Heart right ventricle (tissue), 16 donors: Measurements from ENCODE around the gene ZNF91. TPM values are rescaled to one million over a fixed set of nuclear protein-coding genes. Genes with fewer than 3 reads are reported as not detected.
A peak's percentile ranks its signal among the peaks of the same experiment; 100 is the strongest.
"Not testable (repeated sequence)": the region's sequence is repeated elsewhere in the genome, so short reads cannot be mapped to it uniquely, and the experiment has no call there.

Source experiments
- ATAC-seq, 8 donors: fragments of 200-7000 bp; cut with Tn5 transposase; one replicate each; pipeline ENCODE4 v1.9.1; 2020; ENCODE audit warnings: mild to moderate bottlenecking in 8 of 8, moderate library complexity in 8 of 8, moderate number of reproducible peaks in 1 of 8
- DNase-seq, 2 donors: peaks; one replicate each; pipeline ENCODE4 v3.0.0-alpha.2; 2020
- H3K27ac ChIP-seq, 10 donors: fragments of 200-600 bp; sonication (generic) in 2 of 10; one replicate each; pipeline versions ENCODE4 v1.5.0 to v1.8.0; 2020 to 2022; ENCODE audit warnings: mild to moderate bottlenecking in 3 of 10
- H3K27me3 ChIP-seq, 7 donors: fragments of 200-600 bp; one replicate each; pipeline ENCODE4 v1.8.0; 2021 to 2022; ENCODE audit warnings: mild to moderate bottlenecking in 2 of 7
- H3K36me3 ChIP-seq, 9 donors: fragments of 200-600 bp; sonication (generic) in 1 of 9; one replicate each; pipeline versions ENCODE4 v1.5.0 to v1.8.0; 2020 to 2022; ENCODE audit warnings: mild to moderate bottlenecking in 2 of 9
- H3K4me1 ChIP-seq, 9 donors: fragments of 200-600 bp; sonication (generic) in 1 of 9; one replicate each; pipeline versions ENCODE4 v1.5.0 to v1.8.0; 2020 to 2022; ENCODE audit warnings: mild to moderate bottlenecking in 4 of 9
- H3K4me3 ChIP-seq, 10 donors: fragments of 200-600 bp; sonication (generic) in 2 of 10; one replicate each; pipeline versions ENCODE4 v1.5.0 to v1.8.0; 2020 to 2022; ENCODE audit warnings: mild to moderate bottlenecking in 7 of 10, moderate library complexity in 2 of 10
- H3K9me3 ChIP-seq, 11 donors: fragments of 200-600 bp in 10 of 11; sonication (generic) in 2 of 11; one replicate each; pipeline versions ENCODE4 v1.5.0 to v1.8.0; 2013 to 2022; ENCODE audit warnings: mild to moderate bottlenecking in 2 of 11, control low read depth in 1 of 11, moderate library complexity in 1 of 11
- whole genome bisulfite sequencing, 2 donors: extraction: QIAGEN DNeasy Blood & Tissue Kit; methylation state at CpG; one replicate each; pipeline ENCODE4 v1.1.7; 2013; ENCODE audit warnings: inconsistent platforms in 1 of 2; 5-methylcytosine and 5-hydroxymethylcytosine counted together
- intact Hi-C, 10 donors: fragments of 100-400 bp; cut with DNase I; formaldehyde crosslinking; loops; one replicate each; pipeline versions ENCODE4 v1.11.1 to v1.14.2; 2022
- polyA plus RNA-seq, 2 donors: library from polyadenylated mRNA; stranded (reverse); fragments of 200-250 nt; gene quantifications; one replicate each; pipeline ENCODE4 v1.2.3, GENCODE V29; 2013
- total RNA-seq, 10 donors: library from RNA; stranded (reverse); fragmentation: NEBNext Ultra II Directional in 3 of 10; extraction: Animal tissue kit (Norgen Biotek cat#: 25700) in 3 of 10; gene quantifications; one replicate each; pipeline versions ENCODE4 v1.2.1 to v1.2.4, GENCODE V29; 2021 to 2023
- TF ChIP-seq, protein P1 (sequence below), 9 donors: fragments of 200-600 bp; sonication (generic) in 2 of 9; IDR thresholded peaks; one replicate each; pipeline versions ENCODE4 v1.5.0 to v1.8.0; 2021 to 2022; ENCODE audit warnings: antibody characterized with exemption in 9 of 9, mild to moderate bottlenecking in 5 of 9, moderate library complexity in 1 of 9
- donor health status: Arrhythmogenic right ventricular cardiomyopathy.
- donor health status: ischemic (EF 13 %, LVEDD 7.1; RV severe dilation, severe dysfunction).
- donor health status: healthy with polysubstance abuse.
- donor health status: DM: no; HTN: yes; CAD: no.
- donor health status: DM: no; HTN: no; CAD: no.
- donor health status: ischemic (EF 25% LVEDD 6.9; RV normal size, moderate dysfunction).
- donor health status: ischemic (EF 25% LVEDD 5.7; RV mildly dilated, moderate dysfunction).
- donor health status: healthy.
- donor health status: DM: yes; HTN: yes; CAD: no.
- donor health status: Ischemic cardiomyopathy.
- donor health status: ischemic (EF 35%, LVEDD 5.7; RV mildly dilated, moderate dysfunction).
- donor health status: nonischemic (EF 11% LVEDD 7.7; RV severe dilation, severe dysfunction).
- donor health status: DM: yes; HTN: yes; CAD: no.
- donor health status: PGD.
- donor health status: ischemic (EF 29% LVEDD 5.4; RV normal size, mild dysfunction).
- donor health status: nonischemic (EF 23%, LVEDD 6.1; RV moderate dilation, normal function).

The ZNF91 gene
- total and polyA plus RNA-seq, 12 donors: 5.1 to 326 (median 129) TPM

DNA sequence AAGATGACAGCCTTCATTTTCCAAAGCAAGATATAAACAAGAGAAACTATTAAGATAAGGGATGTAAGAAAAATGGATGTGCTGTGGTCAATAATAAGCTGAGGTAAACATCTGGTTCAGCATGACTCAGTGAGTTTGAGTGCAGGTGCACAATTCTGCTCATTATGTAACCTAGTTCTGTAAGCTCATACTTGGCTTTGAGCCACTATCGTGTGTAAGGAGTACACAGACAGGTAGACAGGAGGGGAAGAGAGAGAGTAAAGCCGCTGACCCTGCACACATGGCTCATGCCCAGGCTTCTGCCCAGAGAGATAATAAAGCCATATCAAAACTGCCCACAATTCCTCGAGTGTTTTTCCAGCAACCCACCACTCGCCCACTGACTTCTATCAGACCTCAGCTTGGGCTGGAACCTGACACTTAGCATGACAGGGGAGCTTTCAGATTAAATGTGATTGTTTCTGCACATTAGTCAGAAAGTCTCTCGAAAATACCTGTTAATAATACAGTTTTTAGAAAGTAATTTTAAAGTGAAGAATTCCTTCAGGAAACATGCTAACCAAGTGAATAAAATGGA is 51.7 kb downstream of the ZNF91 start:
- H3K27me3 ChIP-seq: no peaks in the 10 kb centered on the region
- peaks cover 0 to 76% (median 11%) of the 10 kb centered on the region in 9 donors for H3K36me3 ChIP-seq
- TF ChIP-seq, protein P1, sequence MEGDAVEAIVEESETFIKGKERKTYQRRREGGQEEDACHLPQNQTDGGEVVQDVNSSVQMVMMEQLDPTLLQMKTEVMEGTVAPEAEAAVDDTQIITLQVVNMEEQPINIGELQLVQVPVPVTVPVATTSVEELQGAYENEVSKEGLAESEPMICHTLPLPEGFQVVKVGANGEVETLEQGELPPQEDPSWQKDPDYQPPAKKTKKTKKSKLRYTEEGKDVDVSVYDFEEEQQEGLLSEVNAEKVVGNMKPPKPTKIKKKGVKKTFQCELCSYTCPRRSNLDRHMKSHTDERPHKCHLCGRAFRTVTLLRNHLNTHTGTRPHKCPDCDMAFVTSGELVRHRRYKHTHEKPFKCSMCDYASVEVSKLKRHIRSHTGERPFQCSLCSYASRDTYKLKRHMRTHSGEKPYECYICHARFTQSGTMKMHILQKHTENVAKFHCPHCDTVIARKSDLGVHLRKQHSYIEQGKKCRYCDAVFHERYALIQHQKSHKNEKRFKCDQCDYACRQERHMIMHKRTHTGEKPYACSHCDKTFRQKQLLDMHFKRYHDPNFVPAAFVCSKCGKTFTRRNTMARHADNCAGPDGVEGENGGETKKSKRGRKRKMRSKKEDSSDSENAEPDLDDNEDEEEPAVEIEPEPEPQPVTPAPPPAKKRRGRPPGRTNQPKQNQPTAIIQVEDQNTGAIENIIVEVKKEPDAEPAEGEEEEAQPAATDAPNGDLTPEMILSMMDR (IDR thresholded peaks at IDR 0.05): no peak
- intact Hi-C loops: no loop called here
- whole genome bisulfite sequencing, 2 donors: 67 to 73% methylated on average over 5 of the region's 5 CpGs
- H3K9me3 ChIP-seq: peaks cover 0 to 100% (median 37%) of the 10 kb centered on the region in 11 donors
- peak overlapping the region in 1 of 10 donors; percentile 32 for H3K27ac ChIP-seq
- DNase-seq (no peak), ATAC-seq (peak in 2 of 8 donors; percentile 27 to 30)
- H3K4me1 ChIP-seq: peaks cover 0 to 7% (median 0%) of the 10 kb centered on the region in 9 donors
- H3K4me3 ChIP-seq: no peak overlapping the region

DNA sequence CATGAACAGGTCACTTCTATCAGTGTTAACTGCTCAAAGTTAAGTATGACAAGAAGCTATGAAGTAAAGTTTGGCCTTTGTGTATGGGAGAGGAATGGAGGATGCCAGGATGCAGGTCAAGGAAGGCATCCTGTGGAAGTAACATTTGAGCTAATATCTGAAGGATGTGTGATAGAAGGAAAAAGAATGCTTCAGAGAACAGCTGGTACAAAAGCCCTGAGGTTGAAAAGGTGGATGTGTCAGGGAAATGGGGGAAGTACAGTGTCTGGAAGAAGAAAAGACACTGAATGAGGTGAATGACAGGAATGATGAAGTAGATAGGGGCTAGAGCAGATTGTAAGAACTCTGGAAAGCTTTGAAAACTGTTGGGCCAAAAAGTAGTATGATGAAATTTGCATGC is 67.1 kb downstream of the ZNF91 start:
- Histone ChIP-seq H3K36me3 (peaks cover 0 to 51% (median 0%) of the 10 kb centered on the region in 9 donors), H3K27ac (no peak overlapping the region), H3K4me3 (no peak overlapping the region), H3K4me1 (no peaks in the 10 kb centered on the region), H3K9me3 (peaks cover 0 to 84% (median 0%) of the 10 kb centered on the region in 11 donors), H3K27me3 (no peaks in the 10 kb centered on the region)
- TF ChIP-seq, protein P1 (IDR thresholded peaks at IDR 0.05): no peak
- intact Hi-C loops: no loop called here
- DNase-seq (no peak), ATAC-seq (no peak)

DNA sequence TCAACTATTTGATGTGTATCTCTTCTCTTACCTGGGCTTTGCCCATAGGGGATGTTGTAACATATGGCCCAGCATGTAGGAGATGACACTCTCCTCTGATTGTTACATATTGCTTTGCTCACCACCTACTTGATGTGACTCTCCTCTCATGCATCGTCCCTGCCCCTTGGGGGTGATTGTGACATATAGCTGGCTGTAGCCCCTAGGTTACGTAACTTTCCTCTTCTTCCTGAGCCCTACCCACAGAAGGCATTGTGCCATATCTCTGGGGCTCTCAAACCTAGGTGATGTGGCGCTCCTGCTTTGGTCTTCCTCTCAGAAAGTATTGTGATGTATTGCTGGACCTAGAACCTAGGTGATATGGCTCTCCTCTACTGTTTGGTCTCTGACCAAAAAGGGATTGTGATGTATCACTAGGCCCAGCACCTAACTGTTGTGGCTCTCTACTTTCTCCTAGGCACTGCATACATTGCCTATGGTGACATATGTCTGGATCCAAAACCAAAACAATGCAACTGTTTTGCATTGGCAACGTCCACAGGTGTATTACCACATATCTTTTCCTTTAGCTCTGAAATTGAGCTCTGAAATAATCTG is 73.2 kb downstream of the ZNF91 start:
- H3K4me1 ChIP-seq: no peaks in the 10 kb centered on the region
- H3K4me3 ChIP-seq: no peak overlapping the region
- H3K27me3 ChIP-seq: no peaks in the 10 kb centered on the region
- ATAC-seq (peak in 1 of 8 donors; percentile 24), DNase-seq (no peak)
- 79 to 87% methylated on average over 4 of the region's 4 CpGs for WGBS, 2 donors
- peaks cover 0 to 52% (median 0%) of the 10 kb centered on the region in 11 donors for H3K9me3 ChIP-seq
- TF ChIP-seq, protein P1 (IDR thresholded peaks at IDR 0.05): no peak
- intact Hi-C loops: loop anchor here in 5 of 10 donors (1.0 to 5.0 kb wide), 4 partner anchors 143 to 147 kb away; no protein-coding TSS in a partner anchor
- peaks cover 0 to 12% (median 0%) of the 10 kb centered on the region in 9 donors for H3K36me3 ChIP-seq
- H3K27ac ChIP-seq: no peak overlapping the region

DNA sequence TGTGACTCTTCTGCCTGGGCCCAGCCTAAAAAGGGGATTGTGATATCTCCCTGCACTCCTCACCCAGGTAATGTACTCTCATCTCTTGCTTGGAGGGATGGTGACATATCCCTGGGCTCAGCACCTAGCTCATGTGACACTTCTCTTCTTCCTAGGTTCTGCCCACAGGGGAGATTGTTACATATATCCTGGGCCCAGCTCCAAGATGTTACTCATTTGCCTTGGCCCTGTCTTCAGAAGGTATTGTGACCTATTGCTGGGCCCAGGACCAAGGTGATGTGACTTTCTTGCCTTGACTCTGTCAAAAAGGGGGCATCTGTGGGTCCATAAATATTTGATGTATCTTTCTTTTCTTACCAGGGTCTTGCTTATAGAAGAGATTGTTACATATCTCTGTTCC is 73.9 kb downstream of the ZNF91 start:
- peaks cover 0 to 54% (median 0%) of the 10 kb centered on the region in 11 donors for H3K9me3 ChIP-seq
- H3K4me3 ChIP-seq, DNase-seq, H3K27me3 ChIP-seq, H3K27ac ChIP-seq, H3K4me1 ChIP-seq: not testable (repeated sequence)
- peaks cover 0 to 12% (median 0%) of the 10 kb centered on the region in 9 donors for H3K36me3 ChIP-seq
- ATAC-seq: peak in 1 of 8 donors; percentile 35
- intact Hi-C loops: loop anchor here in 1 of 10 donors (5.0 kb wide), 1 partner anchor 146 kb away; no protein-coding TSS in a partner anchor

DNA sequence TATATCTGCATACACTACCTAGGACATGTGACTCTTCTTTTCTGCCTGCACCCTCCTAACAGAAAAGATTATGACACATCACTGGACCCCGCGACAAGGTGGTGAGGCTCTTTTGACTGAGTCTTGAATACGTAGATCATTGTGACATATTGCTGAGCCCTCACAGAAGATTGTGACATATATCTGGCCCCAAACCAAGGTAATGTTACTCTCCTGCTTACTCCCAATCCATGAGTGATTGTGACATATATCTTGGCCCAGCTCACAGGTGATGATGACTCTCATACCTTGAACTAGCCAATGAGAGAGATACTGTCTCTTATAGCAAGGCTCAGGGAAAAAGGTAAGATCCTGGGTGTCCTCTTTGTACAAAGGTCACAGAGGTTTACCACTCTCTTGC is 75.7 kb downstream of the ZNF91 start:
- H3K27ac ChIP-seq, ATAC-seq, H3K27me3 ChIP-seq, DNase-seq, intact Hi-C loops, H3K36me3 ChIP-seq, H3K4me3 ChIP-seq, H3K4me1 ChIP-seq: not testable (repeated sequence)
- WGBS, 2 donors: 93 to 94% methylated on average over 3 of the region's 3 CpGs
- H3K9me3 ChIP-seq: peaks cover 0 to 38% (median 0%) of the 10 kb centered on the region in 11 donors

DNA sequence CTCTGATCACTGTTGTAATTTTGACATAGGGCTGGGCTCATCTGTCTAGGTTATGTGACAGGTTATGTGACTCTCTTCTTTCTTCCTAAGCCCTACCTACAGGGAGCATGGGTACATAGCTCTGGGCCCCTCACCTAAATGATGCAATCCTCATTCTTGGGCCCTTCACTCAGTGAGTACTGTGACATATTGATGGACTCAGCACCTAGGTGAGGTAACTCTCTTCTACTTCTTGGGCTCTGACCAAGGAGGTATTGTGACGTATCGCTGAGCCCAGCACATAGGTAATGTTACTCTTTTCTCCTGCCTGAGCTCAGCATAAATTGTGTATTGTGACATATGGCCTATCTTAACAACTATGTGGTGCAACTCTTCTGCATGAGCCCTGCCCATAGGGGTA is 76.3 kb downstream of the ZNF91 start:
- H3K9me3 ChIP-seq: peaks cover 0 to 32% (median 0%) of the 10 kb centered on the region in 11 donors
- DNase-seq, H3K27ac ChIP-seq, intact Hi-C loops, H3K27me3 ChIP-seq, H3K4me1 ChIP-seq, ATAC-seq, H3K4me3 ChIP-seq, H3K36me3 ChIP-seq: not testable (repeated sequence)
- 93 to 99% methylated on average over 2 of the region's 2 CpGs for WGBS, 2 donors
